ENCODE measurements around the gene BBS10.

The BBS10 gene

DNA sequence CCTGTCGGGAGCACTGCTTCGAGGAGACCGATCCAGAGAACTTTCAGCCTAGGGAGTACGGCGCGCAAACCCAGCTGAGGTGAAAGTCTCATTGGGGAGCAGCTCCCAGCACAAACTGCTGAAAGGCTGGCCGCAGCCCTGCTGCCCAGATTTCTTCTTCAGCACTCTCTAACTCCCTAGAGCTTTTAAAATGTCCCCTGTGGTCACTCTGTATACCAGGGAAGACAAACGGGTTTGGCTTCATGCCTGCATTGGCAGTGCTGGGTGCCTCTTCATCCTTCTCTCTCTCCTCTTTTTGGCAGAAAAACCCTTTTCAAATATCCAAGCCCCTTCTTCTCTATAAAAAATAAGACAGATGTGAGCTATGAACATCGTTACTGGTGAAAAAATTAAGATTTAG, 34.9 kb downstream of the BBS10 start:
- TF ChIP-seq CTCF (IDR thresholded peaks at IDR 0.05; ENCODE audit: insufficient read depth, low read length, poor library complexity, severe bottlenecking), result no peak
- H3K27me3 ChIP-seq (replicated peaks; ENCODE audit: control insufficient read depth, insufficient read depth, low read length), result no peaks in the 10 kb centered on the region
- no peak overlapping the region for H3K4me3 ChIP-seq (replicated peaks; ENCODE audit: low read depth, low read length)
- H3K36me3 ChIP-seq (ENCODE audit: control insufficient read depth, insufficient read depth, low read length), result no peaks in the 10 kb centered on the region
- DNase-seq (ENCODE audit: extremely low read depth, insufficient read length), result no peak

DNA sequence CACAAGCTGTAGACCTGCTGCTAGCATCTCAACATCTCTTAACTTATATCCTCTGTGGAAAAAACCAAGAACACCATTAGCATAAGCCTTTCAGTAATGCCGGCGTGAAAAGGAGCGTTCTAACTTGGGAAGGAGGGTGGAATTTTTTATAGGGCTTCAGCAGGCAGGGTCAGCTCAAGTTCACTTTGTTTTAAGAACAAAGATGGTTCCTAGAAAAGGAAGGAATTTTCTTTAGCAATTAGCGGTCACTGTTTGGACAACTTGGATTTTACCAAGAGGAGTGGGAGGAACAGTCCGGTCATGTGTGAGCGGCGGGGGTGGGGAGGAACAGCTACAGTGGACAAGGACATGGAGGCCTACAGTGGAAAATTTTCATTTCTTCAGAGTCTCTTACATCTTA, 35.9 kb downstream of the BBS10 start:
- Histone ChIP-seq H3K4me3 (replicated peaks; ENCODE audit: low read depth, low read length) (no peak overlapping the region), H3K36me3 (ENCODE audit: control insufficient read depth, insufficient read depth, low read length) (no peaks in the 10 kb centered on the region), H3K27me3 (replicated peaks; ENCODE audit: control insufficient read depth, insufficient read depth, low read length) (no peaks in the 10 kb centered on the region)
- TF ChIP-seq CTCF (IDR thresholded peaks at IDR 0.05; ENCODE audit: insufficient read depth, low read length, poor library complexity, severe bottlenecking), result no peak
- no peak for DNase-seq (ENCODE audit: extremely low read depth, insufficient read length)

DNA sequence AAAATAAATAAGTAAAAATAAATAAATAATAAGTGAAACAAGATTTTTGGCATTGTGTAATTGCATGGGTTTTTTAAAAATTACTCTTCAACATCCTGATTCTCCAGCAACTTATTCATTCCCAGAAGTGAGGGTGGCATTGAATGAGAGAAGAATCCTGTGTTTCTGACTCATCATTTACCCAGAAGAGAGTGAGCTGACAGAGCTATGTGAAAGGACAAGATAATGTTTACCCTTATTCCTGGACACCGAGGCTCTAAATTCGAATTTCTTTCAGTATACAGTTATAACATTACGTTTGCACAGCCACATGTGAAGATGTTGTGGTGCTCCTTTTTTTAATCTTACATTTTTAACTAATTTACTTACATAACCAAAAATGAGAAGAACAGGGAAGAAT, 36.4 kb downstream of the BBS10 start:
- Histone ChIP-seq H3K36me3 (ENCODE audit: control insufficient read depth, insufficient read depth, low read length) (no peaks in the 10 kb centered on the region), H3K4me3 (replicated peaks; ENCODE audit: low read depth, low read length) (no peak overlapping the region), H3K27me3 (replicated peaks; ENCODE audit: control insufficient read depth, insufficient read depth, low read length) (no peaks in the 10 kb centered on the region)
- no peak for TF ChIP-seq CTCF (IDR thresholded peaks at IDR 0.05; ENCODE audit: insufficient read depth, low read length, poor library complexity, severe bottlenecking)
- no peak for DNase-seq (ENCODE audit: extremely low read depth, insufficient read length)

- no peaks in the 10 kb centered on the region for H3K36me3 ChIP-seq (ENCODE audit: control insufficient read depth, insufficient read depth, low read length)
- no peak for TF ChIP-seq CTCF (IDR thresholded peaks at IDR 0.05; ENCODE audit: insufficient read depth, low read length, poor library complexity, severe bottlenecking)
- no peaks in the 10 kb centered on the region for H3K27me3 ChIP-seq (replicated peaks; ENCODE audit: control insufficient read depth, insufficient read depth, low read length)
- no peak for DNase-seq (ENCODE audit: extremely low read depth, insufficient read length)
- H3K4me3 ChIP-seq (replicated peaks; ENCODE audit: low read depth, low read length), result no peak overlapping the region
These were observed 38.1 kb downstream of the BBS10 start for GRCh38 chr12:76310110-76310509.

DNA sequence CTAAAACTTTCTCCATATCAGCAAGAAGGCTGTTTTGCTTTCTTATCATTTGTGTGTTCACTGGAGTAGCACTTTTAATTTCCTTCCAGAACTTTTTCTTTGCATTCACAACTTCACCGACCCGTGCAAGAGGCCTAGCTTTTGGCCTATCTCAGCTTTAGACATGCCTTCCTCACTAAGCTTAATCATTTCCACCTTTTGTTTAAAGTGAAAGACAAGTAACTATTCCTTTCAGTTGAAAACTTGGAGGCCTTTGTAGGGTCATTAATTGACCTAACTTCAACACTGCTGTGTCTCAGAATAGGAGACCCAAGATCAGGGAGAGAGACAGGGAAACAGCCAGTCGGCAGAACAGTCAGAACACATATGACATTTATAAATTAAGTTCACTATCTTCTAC, 39.3 kb downstream of the BBS10 start:
- no peaks in the 10 kb centered on the region for H3K36me3 ChIP-seq (ENCODE audit: control insufficient read depth, insufficient read depth, low read length)
- no peak for TF ChIP-seq CTCF (IDR thresholded peaks at IDR 0.05; ENCODE audit: insufficient read depth, low read length, poor library complexity, severe bottlenecking)
- DNase-seq (ENCODE audit: extremely low read depth, insufficient read length), result no peak

DNA sequence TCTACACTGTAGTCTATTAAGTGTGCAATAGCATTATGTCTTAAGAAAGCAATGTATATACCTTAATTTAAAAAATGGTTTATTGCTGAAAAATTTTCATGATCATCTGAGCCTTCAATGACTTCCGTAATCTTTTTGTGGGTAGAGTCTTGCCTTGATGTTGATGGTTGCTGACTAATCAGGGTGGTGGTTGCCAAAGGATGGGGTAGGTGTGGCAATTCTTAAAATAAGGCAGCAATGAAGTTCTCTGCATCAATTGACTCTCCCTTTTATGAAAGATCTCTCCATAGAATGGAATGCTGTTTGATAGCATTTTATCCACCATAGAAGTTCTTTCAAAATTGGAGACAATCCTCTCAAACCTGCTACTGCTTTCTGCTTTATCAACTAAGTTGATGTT, 41.1 kb downstream of the BBS10 start:
- TF ChIP-seq CTCF (IDR thresholded peaks at IDR 0.05; ENCODE audit: insufficient read depth, low read length, poor library complexity, severe bottlenecking), result no peak

More for the DNA sequence above, 39.3 kb downstream of the BBS10 start:
- Histone ChIP-seq H3K4me3 (replicated peaks; ENCODE audit: low read depth, low read length) (no peak overlapping the region), H3K27me3 (replicated peaks; ENCODE audit: control insufficient read depth, insufficient read depth, low read length) (no peaks in the 10 kb centered on the region)

More for the DNA sequence above, 41.1 kb downstream of the BBS10 start:
- DNase-seq (ENCODE audit: extremely low read depth, insufficient read length), result no peak
- H3K36me3 ChIP-seq (ENCODE audit: control insufficient read depth, insufficient read depth, low read length), result no peaks in the 10 kb centered on the region
- H3K27me3 ChIP-seq (replicated peaks; ENCODE audit: control insufficient read depth, insufficient read depth, low read length), result no peaks in the 10 kb centered on the region
- H3K4me3 ChIP-seq (replicated peaks; ENCODE audit: low read depth, low read length), result no peak overlapping the region

Measured in GM06990 (cell line).